AG04450 (cell line): ENCODE measurements around the gene AK5. TPM values are rescaled to one million over a fixed set of nuclear protein-coding genes. Genes with fewer than 3 reads are reported as not detected.

Source experiments
- CTCF ChIA-PET: fragments of 300-600, 350-600 bp; formaldehyde crosslinking; extraction: SDS; loops from one replicate; lab custom pipeline; 2022; ENCODE audit warnings: antibody characterized with exemption, inconsistent platforms; lab: Charles Lee
- POLR2A ChIA-PET: fragments of 350-600 bp; formaldehyde crosslinking; extraction: SDS; loops from one replicate; lab custom pipeline; 2021; ENCODE audit warnings: antibody characterized with exemption, inconsistent platforms; lab: Yijun Ruan, JAX
- DNase-seq: peaks from one replicate; pipeline ENCODE4 v3.0.0-alpha.2; 2011; ENCODE audit warnings: low read depth, low spot score
- H3K27ac ChIP-seq: one replicate; pipeline ENCODE4 v1.5.1; 2012; ENCODE audit warnings: low read depth, low read length, control low read depth
- H3K27me3 ChIP-seq: one replicate; pipeline ENCODE4 v1.6.0; 2012; ENCODE audit warnings: low read length; ENCODE audit not compliant: control insufficient read depth, insufficient read depth
- H3K4me3 ChIP-seq: 2 replicates; pipeline ENCODE4 v1.5.1; 2011; ENCODE audit warnings: mild to moderate bottlenecking, low read depth, low read length, control low read depth
- H3K9me3 ChIP-seq: 2 replicates; pipeline ENCODE4 v1.5.1; 2012; ENCODE audit warnings: low read length; ENCODE audit not compliant: control insufficient read depth, insufficient read depth
- polyA plus RNA-seq: library from polyadenylated mRNA; depleted of rRNA; stranded (reverse); fragments of >200 nt; gene quantifications from 2 replicates; pipeline ENCODE4 v1.2.3, GENCODE V29; 2011
- TF ChIP-seq, protein P1 (sequence below): IDR thresholded peaks from 2 replicates; pipeline ENCODE4 v1.5.1; 2011; ENCODE audit warnings: low read depth, low read length, control low read depth, inconsistent platforms

Gene AK5
- polyA plus RNA-seq, 1 experiment = 45.1 TPM

DNA sequence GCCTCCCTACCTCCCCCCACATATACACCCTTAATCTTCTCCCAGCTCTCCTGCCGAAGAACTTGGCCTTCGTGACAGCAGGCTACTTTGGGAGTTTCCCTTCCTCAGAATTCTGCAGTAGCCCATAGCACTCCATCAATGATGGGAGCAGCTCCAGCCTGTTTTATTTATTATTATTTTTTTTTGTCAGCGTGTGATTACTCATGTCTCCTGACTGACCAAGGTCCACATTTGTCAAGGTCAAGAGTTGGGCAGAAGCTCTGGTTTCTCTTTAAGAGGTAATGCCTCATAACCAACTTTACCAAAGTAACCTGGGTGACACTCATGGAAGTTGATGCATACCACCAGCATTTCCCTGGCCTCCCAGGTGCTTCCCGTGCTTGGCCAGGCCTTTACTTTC is 275.2 kb downstream of the AK5 start:
- TF ChIP-seq, protein P1, sequence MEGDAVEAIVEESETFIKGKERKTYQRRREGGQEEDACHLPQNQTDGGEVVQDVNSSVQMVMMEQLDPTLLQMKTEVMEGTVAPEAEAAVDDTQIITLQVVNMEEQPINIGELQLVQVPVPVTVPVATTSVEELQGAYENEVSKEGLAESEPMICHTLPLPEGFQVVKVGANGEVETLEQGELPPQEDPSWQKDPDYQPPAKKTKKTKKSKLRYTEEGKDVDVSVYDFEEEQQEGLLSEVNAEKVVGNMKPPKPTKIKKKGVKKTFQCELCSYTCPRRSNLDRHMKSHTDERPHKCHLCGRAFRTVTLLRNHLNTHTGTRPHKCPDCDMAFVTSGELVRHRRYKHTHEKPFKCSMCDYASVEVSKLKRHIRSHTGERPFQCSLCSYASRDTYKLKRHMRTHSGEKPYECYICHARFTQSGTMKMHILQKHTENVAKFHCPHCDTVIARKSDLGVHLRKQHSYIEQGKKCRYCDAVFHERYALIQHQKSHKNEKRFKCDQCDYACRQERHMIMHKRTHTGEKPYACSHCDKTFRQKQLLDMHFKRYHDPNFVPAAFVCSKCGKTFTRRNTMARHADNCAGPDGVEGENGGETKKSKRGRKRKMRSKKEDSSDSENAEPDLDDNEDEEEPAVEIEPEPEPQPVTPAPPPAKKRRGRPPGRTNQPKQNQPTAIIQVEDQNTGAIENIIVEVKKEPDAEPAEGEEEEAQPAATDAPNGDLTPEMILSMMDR = no peak
- POLR2A ChIA-PET = interaction anchor here (0.8 kb wide), 1 partner anchor 13 kb away, joined by 3 read pairs; no protein-coding TSS in a partner anchor
- CTCF ChIA-PET = interaction anchor here (0.7 to 1.2 kb wide), 3 partner anchors 209 to 413 kb away, joined by 3 read pairs; no protein-coding TSS in a partner anchor
- Histone ChIP-seq H3K4me3 (no peak overlapping the region), H3K9me3 (no peaks in the 10 kb centered on the region), H3K27ac (no peak overlapping the region), H3K27me3 (no peaks in the 10 kb centered on the region)
- DNase-seq = no peak

DNA sequence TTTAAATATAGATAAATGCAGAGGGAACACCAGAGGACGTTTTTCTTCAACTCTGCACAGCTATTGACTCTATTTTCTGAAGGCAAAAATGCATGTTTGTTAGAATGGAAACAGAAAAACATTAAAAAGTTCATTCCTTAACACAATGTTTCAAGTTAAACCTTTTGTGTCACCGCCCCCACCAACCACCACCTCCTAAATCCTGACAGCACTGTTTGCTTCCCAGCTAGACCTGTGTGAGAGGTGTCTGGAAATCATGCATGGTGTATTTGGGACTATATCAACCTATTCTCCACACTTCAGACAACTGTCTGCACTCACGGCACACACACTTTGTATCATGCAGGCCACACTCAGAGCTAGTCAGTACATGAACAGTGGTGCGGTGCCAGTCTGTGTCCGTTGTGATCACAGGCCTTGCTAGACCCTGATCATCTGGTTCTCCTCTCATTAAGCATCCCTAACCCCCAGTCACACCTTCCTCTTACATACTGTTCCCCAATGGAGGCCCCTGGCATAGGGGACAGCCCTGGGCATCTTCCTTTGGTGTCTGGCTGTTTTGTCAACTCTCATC is 276.9 kb downstream of the AK5 start:
- TF ChIP-seq, protein P1 = no peak
- H3K27me3 ChIP-seq = no peaks in the 10 kb centered on the region
- CTCF ChIA-PET = interaction anchor here (1.0 kb wide), 1 partner anchor 25 kb away, joined by 4 read pairs; no protein-coding TSS in a partner anchor
- no peaks in the 10 kb centered on the region for H3K9me3 ChIP-seq
- no peak overlapping the region for H3K4me3 ChIP-seq
- H3K27ac ChIP-seq = no peak overlapping the region
- POLR2A ChIA-PET = no interaction called here
- no peak for DNase-seq

DNA sequence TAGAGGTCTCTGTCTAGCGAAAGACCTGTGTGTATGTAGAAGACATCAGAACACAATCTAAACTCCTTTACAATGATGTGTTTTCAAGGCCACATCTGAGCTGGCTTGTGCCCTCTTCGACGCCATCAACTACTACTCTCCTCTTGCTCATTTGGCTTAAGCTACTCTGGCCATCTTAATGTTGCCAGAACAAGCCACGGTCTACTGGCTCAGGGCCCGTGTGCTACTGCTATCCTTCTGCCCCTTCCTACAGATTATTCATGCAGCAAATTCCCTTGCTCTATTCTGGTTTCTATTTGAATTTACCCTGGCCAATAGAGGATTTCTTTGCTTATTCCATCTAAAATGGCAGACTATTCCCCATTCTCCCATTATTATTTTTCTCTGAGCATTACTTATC is 278.9 kb downstream of the AK5 start:
- no peaks in the 10 kb centered on the region for H3K9me3 ChIP-seq
- no peak overlapping the region for H3K4me3 ChIP-seq
- TF ChIP-seq, protein P1 = no peak
- ChIA-PET CTCF (no interaction called here), POLR2A (interaction anchor here (0.7 kb wide), 1 partner anchor 306 kb away, joined by 5 read pairs; no protein-coding TSS in a partner anchor)
- no peak overlapping the region for H3K27ac ChIP-seq
- no peaks in the 10 kb centered on the region for H3K27me3 ChIP-seq
- DNase-seq = no peak

DNA sequence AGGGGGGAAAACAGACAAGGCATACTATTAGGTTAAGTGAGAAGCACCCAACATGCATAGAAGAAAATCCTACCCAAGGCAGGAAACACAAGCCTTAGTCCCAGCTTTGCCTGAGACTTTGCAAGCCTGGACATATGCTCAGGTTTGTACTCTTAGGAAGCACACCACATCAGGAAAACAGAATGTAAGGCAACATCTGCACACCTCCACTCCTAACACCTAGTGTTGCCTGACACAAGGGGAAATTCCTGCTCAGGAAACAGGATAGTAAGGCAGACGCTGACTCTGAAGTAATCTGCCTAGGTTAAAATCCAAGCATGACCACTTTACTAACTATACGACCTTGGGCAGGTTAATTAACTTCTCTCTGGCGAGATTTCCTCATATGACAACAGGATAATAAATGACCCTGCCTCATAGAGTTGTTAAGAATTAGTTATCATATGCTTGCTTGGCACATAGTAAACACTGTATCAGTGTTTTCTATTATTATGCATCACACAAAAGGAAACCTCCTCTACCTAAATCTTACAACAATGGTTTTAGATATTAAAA is 280.9 kb downstream of the AK5 start:
- POLR2A ChIA-PET = no interaction called here
- TF ChIP-seq, protein P1 = no peak
- H3K27me3 ChIP-seq = no peaks in the 10 kb centered on the region
- no peak overlapping the region for H3K4me3 ChIP-seq
- H3K27ac ChIP-seq = no peak overlapping the region
- DNase-seq = no peak
- CTCF ChIA-PET = interaction anchor here (0.6 to 1.0 kb wide), 2 partner anchors 26 to 135 kb away, joined by 4 read pairs; no protein-coding TSS in a partner anchor
- H3K9me3 ChIP-seq = no peaks in the 10 kb centered on the region

DNA sequence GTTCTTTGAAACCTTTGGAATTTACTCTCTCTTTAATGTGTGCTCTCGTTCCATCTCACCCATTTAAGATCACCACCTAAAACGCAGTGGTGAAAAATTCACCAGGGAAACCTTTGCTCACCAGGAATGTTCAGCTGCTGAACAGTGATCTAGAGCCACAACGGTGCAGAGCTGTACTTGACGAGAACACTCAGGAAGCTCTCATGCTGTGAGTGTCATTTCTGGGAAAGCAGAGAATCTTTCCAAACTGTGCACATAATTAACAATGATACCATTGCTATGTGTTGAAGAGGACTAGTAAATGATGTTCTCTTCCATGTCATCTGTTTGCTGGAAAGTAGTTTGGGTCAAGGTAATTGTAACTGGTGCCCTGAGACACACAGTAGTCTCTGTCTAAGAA is 283.5 kb downstream of the AK5 start:
- Histone ChIP-seq H3K4me3 (no peak overlapping the region), H3K27ac (no peak overlapping the region), H3K9me3 (no peaks in the 10 kb centered on the region), H3K27me3 (no peaks in the 10 kb centered on the region)
- TF ChIP-seq, protein P1 = no peak
- POLR2A ChIA-PET = no interaction called here
- DNase-seq = no peak
- CTCF ChIA-PET = no interaction called here
